ENCODE data around the gene TMEM72.

GRCh38 chr10:44935966-44936295 lies 24.8 kb downstream of the TMEM72 start:
- TF ChIP-seq, protein P1, sequence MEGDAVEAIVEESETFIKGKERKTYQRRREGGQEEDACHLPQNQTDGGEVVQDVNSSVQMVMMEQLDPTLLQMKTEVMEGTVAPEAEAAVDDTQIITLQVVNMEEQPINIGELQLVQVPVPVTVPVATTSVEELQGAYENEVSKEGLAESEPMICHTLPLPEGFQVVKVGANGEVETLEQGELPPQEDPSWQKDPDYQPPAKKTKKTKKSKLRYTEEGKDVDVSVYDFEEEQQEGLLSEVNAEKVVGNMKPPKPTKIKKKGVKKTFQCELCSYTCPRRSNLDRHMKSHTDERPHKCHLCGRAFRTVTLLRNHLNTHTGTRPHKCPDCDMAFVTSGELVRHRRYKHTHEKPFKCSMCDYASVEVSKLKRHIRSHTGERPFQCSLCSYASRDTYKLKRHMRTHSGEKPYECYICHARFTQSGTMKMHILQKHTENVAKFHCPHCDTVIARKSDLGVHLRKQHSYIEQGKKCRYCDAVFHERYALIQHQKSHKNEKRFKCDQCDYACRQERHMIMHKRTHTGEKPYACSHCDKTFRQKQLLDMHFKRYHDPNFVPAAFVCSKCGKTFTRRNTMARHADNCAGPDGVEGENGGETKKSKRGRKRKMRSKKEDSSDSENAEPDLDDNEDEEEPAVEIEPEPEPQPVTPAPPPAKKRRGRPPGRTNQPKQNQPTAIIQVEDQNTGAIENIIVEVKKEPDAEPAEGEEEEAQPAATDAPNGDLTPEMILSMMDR (conservative IDR thresholded peaks at IDR 0.05; ENCODE audit: low read length): no peak
- TF ChIP-seq EZH2phosphoT487 (IDR thresholded peaks at IDR 0.05; ENCODE audit: borderline replicate concordance): no peak
